IMR-90 (cell line): ENCODE data around the gene AAK1. TPM values are rescaled to one million over a fixed set of nuclear protein-coding genes. Genes with fewer than 3 reads are reported as not detected.

Experiments used
- ATAC-seq: fragments of 200-7000 bp; cut with Tn5 transposase; 2 replicates; pipeline ENCODE4 v1.9.1; 2020; ENCODE audit warnings: low read depth, mild to moderate bottlenecking, moderate library complexity
- BruUV-seq: library from RNA; stranded (reverse); fragments of 400-500 nt; replicated peaks from 2 replicates; lab custom pipeline; 2021; lab: Mats Ljungman, UMichigan
- CTCF ChIA-PET: fragments of 300-600 bp; formaldehyde crosslinking; extraction: SDS; loops from one replicate; lab custom pipeline; 2021; ENCODE audit warnings: antibody characterized with exemption; lab: Yijun Ruan, JAX
- POLR2A ChIA-PET: fragments of 300-600 bp; sonication (Branson Sonifier 250); formaldehyde crosslinking; loops from one replicate; lab custom pipeline; 2022; ENCODE audit warnings: antibody characterized with exemption; ENCODE audit not compliant: unreplicated experiment; lab: Charles Lee
- DNase-seq: peaks from one replicate; pipeline ENCODE4 v3.0.0; 2013
- H2AFZ ChIP-seq: replicated peaks from 2 replicates; pipeline ENCODE3; 2013; ENCODE audit warnings: low read length, mild to moderate bottlenecking; ENCODE audit not compliant: poor library complexity
- H2AK5ac ChIP-seq: 2 replicates; pipeline ENCODE4 v1.6.1; 2013; ENCODE audit warnings: low read depth, low read length, inconsistent platforms
- H2AK9ac ChIP-seq: replicated peaks from 2 replicates; pipeline ENCODE3; 2013; ENCODE audit warnings: mild to moderate bottlenecking, low read depth, low read length, moderate library complexity; ENCODE audit not compliant: poor library complexity
- H2BK120ac ChIP-seq: 2 replicates; pipeline ENCODE4 v1.6.1; 2013; ENCODE audit warnings: low read depth, low read length, inconsistent platforms
- H2BK15ac ChIP-seq: 3 replicates; pipeline ENCODE4 v1.6.1; 2013; ENCODE audit warnings: low read depth, low read length, inconsistent platforms
- H2BK20ac ChIP-seq: 2 replicates; pipeline ENCODE4 v1.6.1; 2013; ENCODE audit warnings: low read depth, mild to moderate bottlenecking, inconsistent platforms, low read length, moderate library complexity
- H2BK5ac ChIP-seq: 2 replicates; pipeline ENCODE4 v1.6.1; 2013; ENCODE audit warnings: mild to moderate bottlenecking, low read depth, low read length, inconsistent platforms; ENCODE audit not compliant: poor library complexity, severe bottlenecking
- H3K14ac ChIP-seq: replicated peaks from 2 replicates; pipeline ENCODE4 v1.6.1; 2013; ENCODE audit warnings: low read depth, low read length, inconsistent platforms
- H3K18ac ChIP-seq: 2 replicates; pipeline ENCODE4 v1.6.1; 2013; ENCODE audit warnings: low read depth, low read length, control low read depth
- H3K23ac ChIP-seq: 2 replicates; pipeline ENCODE4 v1.6.1; 2013; ENCODE audit warnings: low read depth, low read length, inconsistent platforms
- H3K27ac ChIP-seq: 2 replicates; pipeline ENCODE4 v1.5.1; 2013; ENCODE audit warnings: mild to moderate bottlenecking, control low read depth, low read length; ENCODE audit not compliant: insufficient read depth
- H3K27me3 ChIP-seq: 2 replicates; pipeline ENCODE4 v1.6.1; 2013; ENCODE audit warnings: low read length; ENCODE audit not compliant: control insufficient read depth, insufficient read depth
- H3K36me3 ChIP-seq: 2 replicates; pipeline ENCODE4 v1.6.1; 2013; ENCODE audit warnings: low read length, mixed read lengths; ENCODE audit not compliant: control insufficient read depth, insufficient read depth
- H3K4ac ChIP-seq: 2 replicates; pipeline ENCODE4 v1.6.1; 2013; ENCODE audit warnings: low read depth, low read length, inconsistent platforms
- H3K4me1 ChIP-seq: 2 replicates; pipeline ENCODE4 v1.6.1; 2013; ENCODE audit warnings: low read length, mixed read lengths; ENCODE audit not compliant: control insufficient read depth, insufficient read depth
- H3K4me2 ChIP-seq: 2 replicates; pipeline ENCODE4 v1.6.1; 2013; ENCODE audit warnings: low read depth, mild to moderate bottlenecking, control low read depth, low read length, moderate library complexity
- H3K4me3 ChIP-seq: 2 replicates; pipeline ENCODE4 v1.5.1; 2013; ENCODE audit warnings: low read depth, mild to moderate bottlenecking, control low read depth, low read length, moderate library complexity; ENCODE audit not compliant: insufficient read depth
- H3K56ac ChIP-seq: 2 replicates; pipeline ENCODE4 v1.6.1; 2013; ENCODE audit warnings: low read length, inconsistent platforms; ENCODE audit not compliant: insufficient read depth; ENCODE audit errors: extremely low read depth
- H3K79me1 ChIP-seq, 2 experiments: 2 replicates each; pipeline ENCODE4 v1.6.1; 2013; ENCODE audit warnings: low read length in 2 of 2, inconsistent platforms in 1 of 2, low read depth in 1 of 2
- H3K9ac ChIP-seq: 2 replicates; pipeline ENCODE4 v1.6.1; 2013; ENCODE audit warnings: low read depth, low read length, control low read depth
- H3K9me1 ChIP-seq: 2 replicates; pipeline ENCODE4 v1.6.1; 2013; ENCODE audit warnings: low read length, inconsistent platforms; ENCODE audit not compliant: insufficient read depth
- H3K9me3 ChIP-seq: 2 replicates; pipeline ENCODE4 v1.6.1; 2013; ENCODE audit warnings: low read length; ENCODE audit not compliant: control insufficient read depth, insufficient read depth
- H4K20me1 ChIP-seq: 2 replicates; pipeline ENCODE4 v1.6.1; 2013; ENCODE audit warnings: low read length, inconsistent platforms; ENCODE audit not compliant: insufficient read depth
- H4K5ac ChIP-seq: 2 replicates; pipeline ENCODE4 v1.6.1; 2013; ENCODE audit warnings: mild to moderate bottlenecking, low read depth, low read length, control low read depth
- H4K8ac ChIP-seq, 2 experiments: 2 replicates each; pipeline ENCODE4 v1.6.1; 2013; ENCODE audit warnings: low read depth in 2 of 2, low read length in 2 of 2, control low read depth in 1 of 2, inconsistent platforms in 1 of 2
- H4K91ac ChIP-seq: 2 replicates; pipeline ENCODE4 v1.6.1; 2013; ENCODE audit warnings: low read depth, low read length, inconsistent platforms; ENCODE audit not compliant: insufficient read depth
- MXI1 ChIP-seq: IDR thresholded peaks from 2 replicates; pipeline ENCODE4 v1.6.1; 2012; ENCODE audit warnings: low read depth, mild to moderate bottlenecking, low read length, moderate library complexity, borderline replicate concordance
- WGBS, 2 experiments: methylation state at CpG; one replicate each; pipeline versions ENCODE4 v1.1.5 to v1.1.7; 2013; ENCODE audit warnings: missing lambda C conversion rate in 2 of 2; ENCODE audit not compliant: insufficient read length in 1 of 2; ENCODE audit errors: extremely low coverage in 2 of 2; 5-methylcytosine and 5-hydroxymethylcytosine counted together
- dilution Hi-C: fragments of 300-500 bp; cut with HindIII; formaldehyde crosslinking; loops from one replicate; pipeline ENCODE4 v1.14.3; 2018; ENCODE audit warnings: low sequenced_read_pairs; ENCODE audit not compliant: unreplicated experiment
- in situ Hi-C: fragments of 300-500 bp; cut with MboI; formaldehyde crosslinking; loops from 3 replicates; pipeline ENCODE4 v1.14.3; 2019; ENCODE audit warnings: low sequenced_read_pairs, inconsistent platforms, mixed read lengths
- intact Hi-C: fragments of 100-400 bp; cut with micrococcal nuclease; formaldehyde crosslinking; loops from 2 replicates; pipeline ENCODE4 v1.10.0; 2022
- polyA plus RNA-seq, 3 experiments: library from polyadenylated mRNA; depleted of rRNA; stranded (reverse); fragments of >200 nt; gene quantifications; 2 replicates each; pipeline ENCODE4 v1.2.3, GENCODE V29; 2012; ENCODE audit warnings: low replicate concordance in 1 of 3
- total RNA-seq: library from RNA; depleted of rRNA; stranded (reverse); fragments of >200 nt; gene quantifications from 2 replicates; pipeline ENCODE4 v1.2.3, GENCODE V29; 2012

The AAK1 gene
- total and polyA plus RNA-seq, 2 of the 4 experiments (the other 2 are of a cell fraction), result 21.9 to 26.5 TPM

GRCh38 chr2:69682525-69682924 is 39.0 kb upstream of the AAK1 start:
- Histone ChIP-seq H3K56ac (no peak overlapping the region), H4K5ac (no peak overlapping the region), H3K9me1 (peaks cover 6% of the 10 kb centered on the region; the same call in 1 of the 2 replicates), H3K79me1 (0 out of 4 replicates have a peak, but pooled peaks cover 0 to 3% of the 10 kb centered on the region in 2 experiments), H4K8ac (0 out of 4 replicates have a peak overlapping the region, but pooled peaks of 1 of the 2 experiments have one; percentile 23), H3K9ac (no peak overlapping the region), H2AK5ac (no peak overlapping the region), H2AK9ac (no peak overlapping the region), H3K4me3 (no peak overlapping the region), H2BK20ac (0 out of 2 replicates have a peak overlapping the region, but pooled peaks have one; percentile 16), H2AFZ (no peak overlapping the region), H4K20me1 (no peaks in the 10 kb centered on the region), H3K27ac (peak overlapping the region; percentile 29; the same call in 1 of the 2 replicates), H3K23ac (0 out of 2 replicates have a peak overlapping the region, but pooled peaks have one; percentile 17), H2BK5ac (peak overlapping the region; percentile 24), H2BK15ac (0 out of 3 replicates have a peak overlapping the region, but pooled peaks have one; percentile 39), H3K18ac (peak overlapping the region; percentile 69; the same call in 1 of the 2 replicates), H3K14ac (no peak overlapping the region; the same call in 1 of the 2 replicates), H3K27me3 (no peaks in the 10 kb centered on the region), H3K4ac (no peak overlapping the region), H3K4me1 (peaks cover 7% of the 10 kb centered on the region), H3K9me3 (no peaks in the 10 kb centered on the region), H2BK120ac (peak overlapping the region; percentile 63; the same call in 1 of the 2 replicates), H3K4me2 (peak overlapping the region; percentile 60), H3K36me3 (no peaks in the 10 kb centered on the region), H4K91ac (no peak overlapping the region)
- CTCF ChIA-PET, result interaction anchor here (1.5 kb wide), 1 partner anchor 10 kb away, joined by 3 read pairs; no protein-coding TSS in a partner anchor
- TF ChIP-seq MXI1, result no peak
- no TSS peak for BruUV-seq
- intact Hi-C loops, result no loop called here
- WGBS, 2 experiments, result no CpG with 5 or more reads among the region's 1 CpG
- DNase-seq (no peak), ATAC-seq (no peak)
- dilution Hi-C loops, result no loop called here
- POLR2A ChIA-PET, result no interaction called here
- in situ Hi-C loops, result no loop called here
